ENCODE data around the gene RHEX. TPM values are rescaled to one million over a fixed set of nuclear protein-coding genes. Genes with fewer than 3 reads are reported as not detected.
"Not testable (repeated sequence)": the region's sequence is repeated elsewhere in the genome, so short reads cannot be mapped to it uniquely, and the experiment has no call there.

The RHEX gene
- total RNA-seq, result not detected
- 0.35 TPM for polyA plus RNA-seq (2013, experiment 1 of 2)
- polyA plus RNA-seq (2013, experiment 2 of 2), result 0.18 TPM
- total RNA-seq, result 0 to 5.5 (median 0.14) reads per million in 172 experiments

GRCh38 chr1:206052919-206053610 lies at the start of gene RHEX:
Gene RHEX (plus strand): TSS chr1:206053173. CDS start chr1:206097829, 44,656 bp downstream.
- POLR2A ChIA-PET; H3K27ac ChIP-seq (ENCODE audit: low read depth in 1 of 2, low read length in 2 of 2); H3K9me3 Mint-ChIP-seq; CTCF ChIA-PET; H3K36me3 Mint-ChIP-seq (ENCODE audit: low read depth); H3K27me3 ChIP-seq (ENCODE audit: control insufficient read depth in 1 of 2, insufficient read depth in 2 of 2, low read length in 2 of 2); H3K27me3 Mint-ChIP-seq; H3K4me3 Mint-ChIP-seq; H3K27ac Mint-ChIP-seq; H3K4me3 ChIP-seq (ENCODE audit: low read length); H3K36me3 ChIP-seq (ENCODE audit: insufficient read depth, low read length); ATAC-seq (ENCODE audit: poor library complexity); intact Hi-C loops (cut with DNase I, micrococcal nuclease); H3K9me3 ChIP-seq (ENCODE audit: control insufficient read depth in 1 of 2, insufficient read depth in 1 of 2, low read length in 2 of 2): not testable (repeated sequence)
- peak in 1 of 14 experiments; percentile 48 for DNase-seq
- peaks cover 19% of the 10 kb centered on the region for H3K4me1 ChIP-seq (ENCODE audit: insufficient read depth, low read length)
- peaks cover 29% of the 10 kb centered on the region for H3K4me1 Mint-ChIP-seq (ENCODE audit: low read depth)

- POLR2A ChIA-PET, result no interaction called here
- H3K4me3 ChIP-seq (ENCODE audit: low read length), result no peak overlapping the region
- Mint-ChIP-seq H3K4me1 (ENCODE audit: low read depth) (no peaks in the 10 kb centered on the region), H3K9me3 (no peaks in the 10 kb centered on the region), H3K27ac (no peak overlapping the region), H3K4me3 (no peak overlapping the region), H3K36me3 (ENCODE audit: low read depth) (no peaks in the 10 kb centered on the region), H3K27me3 (peaks cover 7% of the 10 kb centered on the region)
- H3K36me3 ChIP-seq (ENCODE audit: insufficient read depth, low read length), result no peaks in the 10 kb centered on the region
- TF ChIP-seq CTCF (IDR thresholded peaks at IDR 0.05), result no peak
- no peaks in the 10 kb centered on the region for H3K27me3 ChIP-seq (ENCODE audit: control insufficient read depth in 1 of 2, insufficient read depth in 2 of 2, low read length in 2 of 2)
- H3K4me1 ChIP-seq (ENCODE audit: insufficient read depth, low read length), result no peaks in the 10 kb centered on the region
- CTCF ChIA-PET, result no interaction called here
- no peak overlapping the region for H3K27ac ChIP-seq (ENCODE audit: low read depth in 1 of 2, low read length in 2 of 2)
- no peak for ATAC-seq (ENCODE audit: poor library complexity)
- no peak for DNase-seq
- no peaks in the 10 kb centered on the region for H3K9me3 ChIP-seq (ENCODE audit: control insufficient read depth in 1 of 2, insufficient read depth in 1 of 2, low read length in 2 of 2)
- intact Hi-C loops (cut with DNase I, micrococcal nuclease), result no loop called here
These were observed 48.8 kb upstream of the RHEX start for GRCh38 chr1:206003854-206004800.

- no peak for TF ChIP-seq CTCF (IDR thresholded peaks at IDR 0.05)
- Mint-ChIP-seq H3K9me3 (no peaks in the 10 kb centered on the region), H3K27ac (no peak overlapping the region), H3K36me3 (ENCODE audit: low read depth) (no peaks in the 10 kb centered on the region), H3K4me1 (ENCODE audit: low read depth) (no peaks in the 10 kb centered on the region), H3K27me3 (peaks cover 7% of the 10 kb centered on the region), H3K4me3 (no peak overlapping the region)
- Histone ChIP-seq H3K4me1 (ENCODE audit: insufficient read depth, low read length) (no peaks in the 10 kb centered on the region), H3K27me3 (ENCODE audit: control insufficient read depth in 1 of 2, insufficient read depth in 2 of 2, low read length in 2 of 2) (no peaks in the 10 kb centered on the region), H3K27ac (ENCODE audit: low read depth in 1 of 2, low read length in 2 of 2) (no peak overlapping the region), H3K4me3 (ENCODE audit: low read length) (no peak overlapping the region), H3K9me3 (ENCODE audit: control insufficient read depth in 1 of 2, insufficient read depth in 1 of 2, low read length in 2 of 2) (no peaks in the 10 kb centered on the region), H3K36me3 (ENCODE audit: insufficient read depth, low read length) (no peaks in the 10 kb centered on the region)
- intact Hi-C loops (cut with DNase I, micrococcal nuclease), result no loop called here
- ATAC-seq (ENCODE audit: poor library complexity), result no peak
- CTCF ChIA-PET, result no interaction called here
- POLR2A ChIA-PET, result no interaction called here
- no peak for DNase-seq
These were observed 48.1 kb upstream of the RHEX start for GRCh38 chr1:206004826-206005225.
